HG02588 (cell line): Measurements from ENCODE around the gene TAF4.
"Not testable (repeated sequence)": the region's sequence is repeated elsewhere in the genome, so short reads cannot be mapped to it uniquely, and the experiment has no call there.

ENCODE experiments used
- ATAC-seq: cut with Tn5 transposase; IDR thresholded peaks from one replicate; pipeline ENCODE4 v1.9.1; 2021; ENCODE audit warnings: mild to moderate bottlenecking, moderate library complexity; ENCODE audit not compliant: unreplicated experiment

The TAF4 gene

DNA sequence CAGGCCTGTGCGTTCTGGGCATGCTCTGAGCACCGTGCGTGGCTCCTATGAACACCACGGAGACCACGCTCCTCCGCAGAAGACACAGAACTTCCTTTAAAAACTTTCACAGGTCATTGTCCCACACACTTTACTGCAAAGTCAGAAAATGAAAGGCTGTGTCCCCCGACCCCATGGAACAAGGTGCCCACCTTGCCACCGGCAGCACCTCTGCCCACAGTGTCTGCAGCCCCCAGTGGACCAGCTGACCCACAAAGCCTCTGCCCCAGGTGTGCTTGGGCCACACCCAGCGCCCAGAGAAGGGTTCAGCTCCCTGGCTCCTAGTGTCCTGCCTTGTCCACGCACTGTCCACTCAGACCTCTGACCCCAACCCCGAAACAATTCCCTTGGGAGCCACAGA lies 8.7 kb downstream of the TAF4 start:
- no peak for ATAC-seq

DNA sequence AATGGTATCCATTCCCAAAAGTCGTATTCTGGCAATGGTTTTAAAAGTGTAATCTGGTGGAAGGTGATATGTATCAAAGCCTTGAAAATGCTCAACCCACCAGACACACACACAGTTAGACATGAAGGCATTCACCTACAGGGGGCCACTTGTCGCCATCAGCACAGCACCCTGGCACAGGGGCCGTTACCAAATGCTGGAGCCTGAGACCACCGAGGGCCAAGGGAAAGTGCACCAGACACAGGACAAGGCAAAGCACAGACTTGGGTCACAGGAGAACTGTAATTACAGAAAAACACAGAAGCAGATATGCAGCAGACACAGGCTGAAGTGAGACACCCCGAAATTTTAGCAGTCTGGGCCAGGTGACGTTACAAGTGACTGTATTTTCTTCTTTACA lies 9.3 kb downstream of the TAF4 start:
- no peak for ATAC-seq

DNA sequence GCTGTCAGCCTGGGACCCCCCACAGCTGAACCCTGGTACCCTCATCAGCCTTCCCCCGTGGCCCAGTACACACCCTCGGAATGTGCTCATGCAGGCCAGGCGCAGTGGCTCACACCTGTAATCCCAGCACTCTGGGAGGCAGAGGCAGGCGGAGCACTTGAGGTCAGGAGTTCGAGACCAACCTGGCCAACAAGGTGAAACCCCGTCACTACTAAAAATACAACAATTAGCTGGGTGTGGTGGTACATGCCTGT lies 9.9 kb downstream of the TAF4 start:
- not testable (repeated sequence) for ATAC-seq

GRCh38 chr20:62055106-62055861 lies 10.4 kb downstream of the TAF4 start:
- no peak for ATAC-seq

DNA sequence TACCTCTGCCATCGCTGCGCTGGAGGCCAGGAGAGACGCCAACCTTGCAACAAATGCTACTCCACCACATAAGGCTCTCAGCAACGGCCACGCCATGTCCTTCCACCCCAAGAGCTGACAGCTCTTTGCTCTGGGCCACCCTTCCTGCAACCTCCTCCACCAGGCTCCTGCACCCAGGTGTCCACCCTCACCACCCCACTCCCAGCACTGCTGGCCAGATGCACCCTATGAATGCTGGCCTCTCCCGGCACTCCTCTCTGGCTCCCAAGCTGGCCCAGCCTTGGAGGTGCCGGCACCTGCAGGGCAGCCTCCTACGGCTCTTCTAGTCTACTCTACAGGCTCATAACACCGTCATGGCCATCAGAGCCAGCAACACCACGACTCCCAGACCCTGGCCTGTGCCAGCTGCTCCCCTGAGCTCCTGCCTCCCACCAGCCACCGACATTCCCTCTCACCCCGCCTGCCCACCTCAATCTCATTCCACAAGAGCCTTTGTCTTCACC lies 11.2 kb downstream of the TAF4 start:
- no peak for ATAC-seq

DNA sequence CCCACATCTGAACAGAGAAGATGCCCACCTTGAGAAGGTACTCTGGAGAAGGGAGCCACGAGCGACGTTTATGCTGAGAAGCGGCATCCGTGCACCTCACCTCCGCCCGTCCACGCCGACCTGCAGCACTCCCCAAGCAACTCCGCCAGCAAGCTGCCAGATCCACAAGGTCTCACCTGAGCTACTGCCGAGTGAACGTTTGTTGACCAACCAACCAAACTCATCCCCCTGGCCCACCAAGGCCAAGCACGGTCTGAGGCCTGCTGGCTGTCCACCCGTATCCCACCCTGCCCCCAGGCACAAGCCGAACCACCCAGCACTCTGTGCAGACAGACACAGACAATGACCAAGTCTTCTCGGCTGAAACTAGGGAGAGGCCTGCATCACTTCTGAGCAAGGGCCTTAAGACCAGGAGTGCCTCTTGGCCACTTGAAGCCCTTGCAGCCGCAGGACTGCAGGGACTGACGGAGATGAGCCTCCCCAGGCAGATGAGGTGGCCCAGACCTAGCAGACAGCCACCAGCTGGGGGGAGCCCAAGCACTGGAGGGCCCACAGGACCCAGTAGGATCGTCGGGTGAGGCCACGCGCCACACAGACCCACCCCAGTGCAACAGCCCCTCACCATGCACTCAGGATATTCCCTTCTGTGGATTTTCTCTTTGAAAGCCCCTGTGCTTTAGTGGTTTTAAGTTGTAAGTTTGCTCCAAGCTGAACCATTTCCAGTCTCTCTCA lies 12.1 kb downstream of the TAF4 start:
- ATAC-seq, result no peak

DNA sequence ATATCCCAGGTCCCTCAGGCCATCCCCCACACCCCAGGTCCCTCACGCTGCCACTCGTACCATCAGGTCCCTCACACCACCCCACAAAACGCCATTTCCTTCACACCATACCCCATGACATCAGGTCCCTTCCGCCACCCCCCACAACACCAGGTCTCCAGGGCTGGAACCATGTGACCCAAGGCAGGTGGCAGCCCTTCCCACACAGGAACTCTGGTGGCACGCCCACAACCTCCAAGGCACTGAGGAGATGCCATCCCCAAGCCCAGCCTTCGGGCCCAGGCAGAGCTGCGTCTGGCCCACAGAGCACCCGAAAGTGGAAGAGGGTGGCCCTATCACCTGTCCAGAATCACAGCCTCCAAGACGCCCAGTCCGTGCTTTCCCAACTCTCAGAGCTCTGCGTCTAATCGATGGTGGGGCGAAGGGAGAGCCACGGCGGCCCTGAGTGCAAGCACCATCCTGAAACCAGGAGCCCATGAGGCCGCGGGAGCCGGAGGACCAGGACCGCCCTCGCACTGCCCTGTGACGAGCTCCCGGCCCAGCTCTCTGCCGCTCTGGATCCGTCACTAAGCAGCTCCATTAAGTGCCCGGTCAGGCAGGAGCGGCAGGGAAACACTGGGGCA lies 12.7 kb downstream of the TAF4 start:
- ATAC-seq, result no peak

GRCh38 chr20:62052336-62052841 lies 13.3 kb downstream of the TAF4 start:
- no peak for ATAC-seq

DNA sequence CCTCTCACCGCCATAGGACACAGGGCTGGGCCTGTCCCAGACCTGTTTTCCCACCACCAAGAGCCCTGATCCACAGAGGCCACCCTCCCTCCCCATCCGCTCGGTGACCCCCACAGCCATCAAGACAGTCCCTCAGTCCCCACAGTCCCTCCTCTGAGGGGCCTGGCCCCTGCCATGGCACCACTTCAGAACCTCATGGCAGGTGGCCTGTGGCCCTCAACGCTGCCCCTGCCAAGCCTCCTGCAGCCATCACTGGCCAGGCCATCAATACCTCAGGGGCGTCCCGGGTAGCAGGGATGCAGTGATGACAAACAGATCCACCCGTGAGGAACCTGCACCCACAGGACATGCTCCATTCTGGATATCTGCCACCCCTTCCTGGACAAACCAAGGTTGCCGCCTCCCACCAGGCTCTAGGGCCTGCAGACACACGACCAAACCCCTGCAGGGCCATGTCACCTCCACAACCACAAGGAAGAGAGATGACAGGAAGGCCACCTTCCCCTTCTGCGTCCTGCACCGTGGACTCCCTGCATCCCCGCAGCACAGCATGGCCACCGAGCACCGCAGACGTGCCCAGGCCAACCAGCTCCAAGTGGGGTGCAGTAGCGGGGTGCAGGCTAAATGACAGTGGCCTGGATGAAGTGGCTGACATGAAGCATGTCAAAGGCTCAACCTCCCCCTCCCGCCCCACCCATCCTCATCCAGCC lies 14.0 kb downstream of the TAF4 start:
- no peak for ATAC-seq

GRCh38 chr20:62051144-62051543 lies 14.5 kb downstream of the TAF4 start:
- ATAC-seq, result no peak

GRCh38 chr20:62050166-62051120 lies 15.2 kb downstream of the TAF4 start:
- no peak for ATAC-seq

- ATAC-seq, result no peak
These were observed 16.1 kb downstream of the TAF4 start for GRCh38 chr20:62049342-62050165.

DNA sequence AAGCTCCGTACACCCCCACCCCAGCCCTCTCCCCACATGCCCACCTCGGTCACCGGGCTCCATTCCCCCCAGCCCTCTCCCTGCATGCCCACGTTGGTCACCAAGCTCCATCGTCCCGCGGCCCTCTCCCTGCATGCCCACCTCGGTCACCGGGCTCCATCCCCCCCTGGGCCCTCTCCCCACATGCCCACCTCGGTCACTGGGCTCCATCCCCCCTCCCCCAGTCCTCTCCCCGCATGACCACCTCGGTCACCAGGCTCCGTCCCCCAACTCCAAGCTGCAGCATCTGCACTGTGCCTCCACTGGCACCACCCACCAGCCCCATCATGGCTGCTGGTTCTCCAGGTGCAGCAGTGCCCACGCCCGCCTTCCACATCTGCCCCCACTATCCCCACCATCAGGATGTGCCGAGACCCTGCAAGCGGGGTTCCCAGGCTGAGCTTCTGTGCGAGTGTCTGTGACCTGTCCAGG lies 16.8 kb downstream of the TAF4 start:
- ATAC-seq, result no peak

DNA sequence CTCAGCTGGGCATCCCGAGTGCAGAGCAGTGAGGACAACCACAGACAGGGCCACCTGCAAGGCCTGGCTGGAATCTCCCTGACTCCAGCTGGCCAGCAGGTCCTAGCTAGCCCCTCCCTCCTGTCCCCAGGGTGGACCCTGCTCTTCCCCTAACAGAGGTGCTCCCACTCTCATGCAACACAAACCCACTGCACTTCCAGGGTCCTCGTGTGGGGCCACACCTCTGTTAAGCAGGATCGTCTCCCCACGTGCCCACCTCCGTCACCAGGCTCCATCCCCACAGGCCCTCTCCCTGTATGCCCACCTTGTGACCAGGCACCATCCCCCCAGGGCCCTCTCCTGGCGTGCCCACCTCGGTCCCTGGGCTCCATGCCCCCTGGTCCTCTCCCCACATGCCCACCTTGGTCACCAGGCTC lies 17.3 kb downstream of the TAF4 start:
- no peak for ATAC-seq

- ATAC-seq, result no peak
These were observed 17.9 kb downstream of the TAF4 start for GRCh38 chr20:62047666-62048345.

DNA sequence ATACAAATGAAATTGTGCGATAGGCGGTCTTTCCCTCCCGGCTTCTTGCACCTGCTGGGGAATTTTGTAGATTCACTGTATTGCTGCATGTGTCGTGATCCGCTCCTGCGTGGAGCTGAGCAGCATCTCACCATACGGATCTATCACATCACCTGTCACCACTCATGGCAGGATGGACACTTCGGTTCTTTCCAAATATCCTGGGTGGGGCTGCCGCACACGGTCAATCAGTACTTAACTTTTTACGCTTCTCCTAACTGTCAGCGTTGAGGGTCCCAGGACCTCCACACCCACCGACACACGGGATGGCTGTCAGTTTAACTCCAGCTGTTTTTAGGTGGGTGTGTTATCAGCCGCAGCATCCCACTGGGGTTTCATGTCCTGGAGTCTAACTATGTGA lies 19.2 kb downstream of the TAF4 start:
- ATAC-seq, result no peak

- no peak for ATAC-seq
These were observed 20.0 kb downstream of the TAF4 start for GRCh38 chr20:62045529-62046285.

DNA sequence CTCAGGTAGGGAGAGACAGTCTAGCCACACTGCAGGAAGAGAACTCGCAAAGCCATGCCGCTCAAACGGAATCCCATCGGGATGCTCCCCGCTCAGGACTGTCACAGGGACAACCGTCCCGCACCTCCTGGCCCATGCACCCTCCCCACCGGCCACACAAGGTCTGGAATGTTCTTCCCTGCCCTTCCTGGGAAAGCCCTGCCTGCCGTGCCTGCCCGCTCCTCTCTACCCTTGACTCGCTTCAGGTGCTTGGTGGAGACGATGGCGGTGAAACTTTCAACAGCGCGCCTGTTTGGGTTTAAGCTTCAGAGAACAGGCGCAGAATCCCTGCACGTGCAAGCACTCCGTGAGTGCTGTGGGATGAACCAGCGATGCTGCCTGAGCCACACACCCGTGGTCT lies 20.6 kb downstream of the TAF4 start:
- ATAC-seq, result no peak
